Thyroid gland (tissue), 4 donors: ENCODE results near the gene ADAMTS12. TPM values are rescaled to one million over a fixed set of nuclear protein-coding genes. Genes with fewer than 3 reads are reported as not detected.

Source experiments
- DNase-seq, 2 donors: peaks; one replicate each; pipeline ENCODE4 v3.0.0-alpha.2; 2019
- H3K27ac ChIP-seq, 3 donors: fragments of 200-600 bp; sonication (generic); 1 replicate in 2 of 3; 2 replicates in 1 of 3; pipeline ENCODE4 v1.5.1; 2016 to 2019; ENCODE audit warnings: mild to moderate bottlenecking in 1 of 3, moderate library complexity in 1 of 3
- H3K27me3 ChIP-seq: fragments of 200-600 bp; sonication (generic); one replicate; pipeline ENCODE4 v1.5.1; 2019
- H3K36me3 ChIP-seq, 2 donors: fragments of 200-600 bp; sonication (generic); one replicate each; pipeline ENCODE4 v1.5.1; 2016 to 2019
- H3K4me1 ChIP-seq, 2 donors: fragments of 200-600 bp; sonication (generic); one replicate each; pipeline ENCODE4 v1.5.1; 2017 to 2019
- H3K4me3 ChIP-seq, 3 donors: fragments of 200-600 bp; sonication (generic); replicated peaks in 1 of 3; 1 replicate in 2 of 3; 2 replicates in 1 of 3; pipeline ENCODE4 v1.5.1; 2016; ENCODE audit warnings: mild to moderate bottlenecking in 1 of 3
- H3K9me3 ChIP-seq: fragments of 200-600 bp; sonication (generic); one replicate; pipeline ENCODE4 v1.5.1; 2017
- CTCF ChIP-seq, 6 experiments: fragments of 200-600 bp in 3 of 6; fragments of 450-650 bp in 3 of 6; sonication (generic) in 3 of 6; IDR thresholded peaks; one replicate each; pipeline ENCODE4 v1.5.1; 2016 to 2019; ENCODE audit warnings: antibody characterized with exemption in 6 of 6, mild to moderate bottlenecking in 2 of 6, inconsistent platforms in 1 of 6, moderate library complexity in 1 of 6
- POLR2A ChIP-seq, 2 donors: fragments of 450-650 bp; IDR thresholded peaks; one replicate each; pipeline ENCODE4 v1.6.1; 2017; ENCODE audit warnings: antibody characterized with exemption in 2 of 2, mild to moderate bottlenecking in 2 of 2, moderate library complexity in 1 of 2
- WGBS, 2 donors: methylation state at CpG; one replicate each; pipeline ENCODE4 v1.1.5; 2017; 5-methylcytosine and 5-hydroxymethylcytosine counted together
- intact Hi-C: fragments of 100-400 bp; cut with DNase I; formaldehyde crosslinking; loops from one replicate; pipeline ENCODE4 v1.15.1; 2023
- total RNA-seq, 4 donors: library from RNA; depleted of rRNA; stranded (reverse); fragments of >200 nt; gene quantifications; one replicate each; pipeline ENCODE4 v1.2.3, GENCODE V29; 2016

Gene ADAMTS12
- total RNA-seq, 4 donors from 2014 or later: 1.3 to 5.8 (median 2.3) TPM

GRCh38 chr5:33789567-33789957 lies 102.2 kb downstream of the ADAMTS12 start:
- intact Hi-C loops: no loop called here
- WGBS, 2 donors: 65 to 79% methylated on average over 5 of the region's 5 CpGs
- no peaks in the 10 kb centered on the region for H3K36me3 ChIP-seq
- no peak for DNase-seq
- no peaks in the 10 kb centered on the region for H3K27me3 ChIP-seq
- no peak for TF ChIP-seq POLR2A (IDR thresholded peaks at IDR 0.05)
- TF ChIP-seq CTCF (IDR thresholded peaks at IDR 0.05): no peak
- H3K27ac ChIP-seq: no peak overlapping the region
- no peaks in the 10 kb centered on the region for H3K4me1 ChIP-seq
- H3K9me3 ChIP-seq: no peaks in the 10 kb centered on the region
- no peak overlapping the region for H3K4me3 ChIP-seq

- no peaks in the 10 kb centered on the region for H3K36me3 ChIP-seq
- no peaks in the 10 kb centered on the region for H3K27me3 ChIP-seq
- no peaks in the 10 kb centered on the region for H3K9me3 ChIP-seq
- DNase-seq: no peak
- WGBS, 2 donors: 71 to 80% methylated on average over 4 of the region's 4 CpGs
- no peak overlapping the region for H3K27ac ChIP-seq
- intact Hi-C loops: no loop called here
- H3K4me1 ChIP-seq: no peaks in the 10 kb centered on the region
- no peak overlapping the region for H3K4me3 ChIP-seq
- no peak for TF ChIP-seq POLR2A (IDR thresholded peaks at IDR 0.05)
- no peak for TF ChIP-seq CTCF (IDR thresholded peaks at IDR 0.05)
Observed at GRCh38 chr5:33788922-33789566, 102.7 kb downstream of the ADAMTS12 start.

GRCh38 chr5:33785571-33785970 lies 106.2 kb downstream of the ADAMTS12 start:
- TF ChIP-seq POLR2A (IDR thresholded peaks at IDR 0.05): no peak
- TF ChIP-seq CTCF (IDR thresholded peaks at IDR 0.05): no peak
- no peak overlapping the region for H3K4me3 ChIP-seq
- no peaks in the 10 kb centered on the region for H3K36me3 ChIP-seq
- H3K4me1 ChIP-seq: no peaks in the 10 kb centered on the region
- H3K27ac ChIP-seq: no peak overlapping the region
- intact Hi-C loops: no loop called here
- no peaks in the 10 kb centered on the region for H3K9me3 ChIP-seq
- no peak for DNase-seq
- H3K27me3 ChIP-seq: no peaks in the 10 kb centered on the region
- WGBS, 2 donors: 88 to 95% methylated on average over 1 of the region's 1 CpG

GRCh38 chr5:33781286-33781685 lies 110.5 kb downstream of the ADAMTS12 start:
- no peaks in the 10 kb centered on the region for H3K36me3 ChIP-seq
- H3K4me1 ChIP-seq: no peaks in the 10 kb centered on the region
- TF ChIP-seq POLR2A (IDR thresholded peaks at IDR 0.05): no peak
- no peak for TF ChIP-seq CTCF (IDR thresholded peaks at IDR 0.05)
- H3K27me3 ChIP-seq: no peaks in the 10 kb centered on the region
- intact Hi-C loops: no loop called here
- no peak overlapping the region for H3K27ac ChIP-seq
- DNase-seq: no peak
- H3K9me3 ChIP-seq: no peaks in the 10 kb centered on the region
- H3K4me3 ChIP-seq: no peak overlapping the region

- no peak for DNase-seq
- intact Hi-C loops: no loop called here
- H3K4me1 ChIP-seq: no peaks in the 10 kb centered on the region
- 92 to 94% methylated on average over 2 of the region's 2 CpGs for WGBS, 2 donors
- no peaks in the 10 kb centered on the region for H3K36me3 ChIP-seq
- H3K27me3 ChIP-seq: no peaks in the 10 kb centered on the region
- no peaks in the 10 kb centered on the region for H3K9me3 ChIP-seq
- no peak for TF ChIP-seq POLR2A (IDR thresholded peaks at IDR 0.05)
- TF ChIP-seq CTCF (IDR thresholded peaks at IDR 0.05): no peak
- H3K27ac ChIP-seq: no peak overlapping the region
- H3K4me3 ChIP-seq: no peak overlapping the region
Observed at GRCh38 chr5:33776151-33776660, 115.6 kb downstream of the ADAMTS12 start.
